Activated CD8-positive, alpha-beta memory T cell treated with anti-CD3 and anti-CD28 coated beads, Interleukin-2, amount 50 U/mL, for 1 hour (primary cell): ENCODE measurements around the gene UNC13C.

Experiments used
- DNase-seq: peaks from one replicate; pipeline ENCODE4 v3.0.0-alpha.2; 2020; ENCODE audit errors: extremely low read depth

UNC13C gene

DNA sequence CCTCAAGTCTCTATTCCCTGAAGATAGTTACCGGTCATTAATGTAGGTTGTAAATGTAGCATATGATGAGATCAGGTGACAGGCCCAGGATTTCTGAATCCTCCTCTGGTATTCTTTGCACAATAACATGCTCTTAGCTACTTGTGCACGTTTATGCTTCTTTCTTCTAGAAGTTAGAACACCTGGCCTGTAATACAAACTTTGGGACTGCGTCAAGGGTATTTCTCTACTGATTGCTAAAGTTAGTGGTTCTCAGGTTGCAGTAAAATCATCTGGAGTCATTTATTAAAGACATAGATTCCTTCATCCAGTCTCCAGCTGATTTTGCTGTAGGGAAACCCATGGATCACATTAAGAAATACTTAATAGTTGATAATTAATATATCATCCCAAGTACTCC is 48.0 kb downstream of the UNC13C start:
- no peak for DNase-seq

DNA sequence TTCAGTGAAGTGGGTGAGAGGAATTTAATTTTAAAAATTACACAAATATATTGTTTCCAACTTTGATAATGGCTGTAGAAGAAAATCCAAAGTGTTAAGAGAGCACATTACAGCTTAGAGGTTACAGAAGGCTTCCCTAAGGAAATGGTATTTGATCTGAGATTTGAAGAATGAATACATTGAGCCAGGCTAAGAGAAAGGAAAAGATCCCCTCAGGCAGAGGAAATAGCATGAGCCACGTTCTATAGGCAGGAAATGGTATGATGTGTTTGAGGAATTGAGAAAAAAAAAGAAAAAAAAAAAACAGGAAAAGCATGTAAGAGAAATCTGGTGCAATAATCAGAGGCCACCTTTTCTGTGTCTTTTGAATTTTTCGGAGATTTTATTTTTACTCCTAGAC is 48.6 kb downstream of the UNC13C start:
- DNase-seq: no peak

DNA sequence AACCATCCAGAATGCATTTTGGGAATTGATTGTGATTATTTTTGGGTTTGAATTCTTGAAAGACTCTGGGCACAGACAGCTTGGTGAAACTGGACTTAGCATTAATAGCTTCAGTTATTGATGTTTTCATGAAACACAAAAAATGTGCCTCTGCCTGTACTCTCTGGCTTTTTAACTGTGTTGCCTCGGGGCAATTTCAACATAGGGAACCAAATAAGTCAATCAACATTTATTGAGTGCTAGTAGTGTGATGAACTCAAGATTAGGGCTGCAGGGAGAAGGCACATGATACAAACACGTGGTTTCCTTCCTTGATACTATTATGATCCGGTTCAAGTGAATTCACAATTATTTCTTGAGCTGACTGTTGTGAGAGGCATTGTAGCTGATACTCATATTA is 50.8 kb downstream of the UNC13C start:
- no peak for DNase-seq

DNA sequence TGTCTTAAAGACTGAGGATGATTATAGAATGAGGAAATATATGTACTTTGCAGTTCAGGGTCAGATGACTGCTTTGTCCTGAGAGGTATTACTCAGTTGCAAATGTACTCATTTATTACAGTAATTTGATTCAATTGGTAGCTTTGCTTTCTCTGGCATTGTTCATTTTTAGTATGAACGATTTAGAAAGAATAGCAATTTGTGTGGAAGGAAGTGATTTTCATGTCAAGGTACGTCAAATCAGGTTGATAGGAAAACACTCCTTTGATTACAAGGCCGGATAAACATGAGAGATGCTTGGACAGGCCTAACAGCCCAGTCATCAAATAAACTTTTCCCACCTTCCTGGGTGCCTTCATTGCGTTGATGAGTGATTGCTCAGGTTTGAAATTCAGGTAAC is 53.8 kb downstream of the UNC13C start:
- DNase-seq: no peak

DNA sequence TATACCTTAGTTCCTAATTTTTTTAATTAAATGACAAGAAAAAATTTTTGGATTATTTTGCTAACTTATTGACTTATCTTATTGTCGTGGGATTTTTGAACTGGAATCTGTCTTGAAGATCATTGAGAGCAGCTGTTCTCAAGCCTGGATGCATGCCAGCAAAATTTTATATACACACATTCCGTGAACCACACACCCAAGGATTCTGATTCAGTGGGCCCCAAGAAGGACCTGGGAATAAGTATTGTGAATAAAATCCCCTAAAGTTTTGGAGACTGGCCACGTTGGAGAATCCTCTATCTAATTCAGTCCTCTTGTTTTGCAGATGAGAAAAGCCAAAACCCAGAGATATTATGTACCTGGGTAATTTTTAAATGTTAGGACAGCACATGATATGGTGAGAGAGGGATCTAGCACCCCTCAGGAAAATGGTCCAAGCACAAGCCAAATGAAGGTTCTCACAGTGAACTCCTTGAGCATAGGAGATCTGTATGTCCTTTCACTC is 55.2 kb downstream of the UNC13C start:
- DNase-seq: no peak

DNA sequence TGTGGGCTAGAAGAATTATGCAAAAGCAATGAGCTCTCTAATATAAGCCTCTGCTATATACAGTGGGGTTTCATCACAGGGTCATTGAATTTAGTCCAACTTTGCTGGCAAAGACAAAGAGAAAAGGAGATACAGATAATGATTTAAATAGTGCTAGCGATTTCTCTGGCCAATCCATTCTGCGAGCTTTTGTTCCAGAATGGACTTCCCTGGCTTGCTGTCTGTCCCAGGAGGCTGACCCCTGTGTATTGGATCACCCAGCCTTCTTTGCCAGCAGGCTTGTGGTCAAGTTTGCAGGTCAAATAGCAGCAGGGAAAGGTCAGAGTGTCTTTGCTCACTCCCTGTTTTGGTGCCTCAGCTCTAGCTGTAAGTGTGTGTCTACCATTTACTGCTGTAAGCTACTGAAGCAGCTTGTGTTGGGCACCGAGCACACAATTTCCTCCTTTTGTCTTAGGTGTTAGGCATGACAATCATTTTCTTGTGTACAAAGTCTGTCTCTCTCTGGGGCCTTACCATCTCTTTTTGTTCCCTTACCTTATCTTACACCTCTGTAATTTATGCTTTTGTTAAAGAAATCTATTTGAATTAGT is 55.7 kb downstream of the UNC13C start:
- no peak for DNase-seq

DNA sequence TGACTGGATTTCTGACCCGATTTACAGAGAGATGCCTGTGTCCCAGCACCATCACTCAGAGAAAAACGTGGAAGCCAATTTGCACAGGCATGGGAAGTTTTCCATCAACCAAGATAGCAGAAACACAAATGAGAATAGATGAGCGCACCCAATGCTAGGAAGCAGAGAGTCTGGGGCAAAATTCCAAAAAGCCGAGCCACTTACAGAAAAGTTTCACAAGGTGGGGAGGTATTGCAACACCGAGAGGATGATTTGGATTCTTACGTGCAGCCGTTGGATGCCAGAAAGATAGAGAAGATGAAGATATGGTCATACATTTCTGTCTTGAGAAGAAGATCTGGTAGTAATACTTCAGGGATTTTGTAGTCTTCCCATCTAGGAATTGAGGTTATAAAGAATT is 57.4 kb downstream of the UNC13C start:
- no peak for DNase-seq

DNA sequence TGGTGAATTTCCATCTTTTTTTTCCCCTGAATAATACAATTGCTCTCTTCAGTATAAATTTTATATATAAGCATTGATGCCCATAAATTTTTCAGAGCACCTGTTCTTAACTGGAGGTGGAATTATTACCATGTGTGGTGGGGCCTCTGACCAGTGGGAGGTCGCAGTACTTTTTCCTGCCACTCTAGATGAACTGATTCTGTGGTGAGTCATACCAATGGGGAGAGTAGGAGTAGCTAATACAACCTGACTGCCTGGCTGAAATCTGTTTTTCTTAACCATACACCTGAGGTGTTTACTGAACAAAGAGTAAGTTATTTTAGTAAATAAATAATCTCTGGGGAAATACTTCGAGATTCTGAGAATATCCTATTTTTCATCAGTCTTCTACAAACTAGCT is 67.2 kb downstream of the UNC13C start:
- no peak for DNase-seq

DNA sequence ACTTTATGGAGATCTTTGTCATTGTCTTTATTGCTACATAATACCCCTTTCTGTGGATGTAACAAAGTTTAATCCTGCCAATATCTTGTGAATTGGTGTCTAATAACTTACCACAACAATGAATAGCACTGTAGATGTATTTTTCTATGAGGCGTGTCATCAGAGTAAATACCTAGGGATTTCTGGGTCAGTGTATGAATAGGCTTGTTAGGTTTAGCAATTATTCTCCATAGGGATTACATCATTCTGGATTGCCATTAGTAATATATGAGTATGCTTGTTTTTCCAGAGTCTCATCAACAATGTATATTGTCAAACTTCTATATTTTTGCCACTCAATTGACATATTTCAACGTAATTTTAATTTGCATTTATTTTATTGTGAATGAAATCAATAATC is 67.9 kb downstream of the UNC13C start:
- no peak for DNase-seq

DNA sequence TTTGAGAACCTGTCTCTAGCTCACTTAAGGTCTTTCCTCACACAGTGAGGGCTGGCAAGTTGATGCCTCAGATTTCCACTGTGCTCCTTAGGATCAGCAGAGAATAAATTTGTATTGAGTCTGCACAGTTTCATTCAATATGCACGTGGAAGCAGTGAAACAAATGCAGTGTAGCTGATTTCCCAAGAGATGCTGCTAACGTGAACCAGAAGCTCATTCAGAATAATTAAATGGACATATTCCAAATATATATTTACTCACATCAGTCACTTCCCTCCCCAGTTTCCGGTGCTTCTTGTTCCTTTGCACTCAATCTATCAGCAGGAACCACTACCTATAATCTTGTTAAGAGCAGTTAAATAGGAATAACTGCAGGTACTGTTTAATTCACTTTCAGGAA is 86.1 kb downstream of the UNC13C start:
- DNase-seq: no peak

DNA sequence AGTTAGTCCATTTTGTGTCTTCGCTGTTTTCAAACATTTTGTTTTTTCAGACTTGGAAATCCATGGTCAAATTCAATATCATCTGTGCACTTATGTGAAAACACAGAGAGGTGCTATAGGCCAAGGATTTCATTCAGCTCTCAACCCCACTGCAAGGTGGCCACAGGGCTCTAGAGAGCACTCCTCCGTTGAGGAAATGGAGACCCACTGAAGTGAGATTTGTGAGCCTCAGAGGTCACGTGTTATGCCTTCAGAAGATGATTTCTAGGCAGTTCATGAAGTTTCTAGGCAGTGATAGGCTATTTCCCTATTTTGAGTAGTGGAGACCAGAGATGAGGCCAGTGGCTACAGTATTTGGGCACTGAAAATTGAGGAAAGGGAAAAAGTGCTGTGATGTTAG is 88.2 kb downstream of the UNC13C start:
- no peak for DNase-seq

DNA sequence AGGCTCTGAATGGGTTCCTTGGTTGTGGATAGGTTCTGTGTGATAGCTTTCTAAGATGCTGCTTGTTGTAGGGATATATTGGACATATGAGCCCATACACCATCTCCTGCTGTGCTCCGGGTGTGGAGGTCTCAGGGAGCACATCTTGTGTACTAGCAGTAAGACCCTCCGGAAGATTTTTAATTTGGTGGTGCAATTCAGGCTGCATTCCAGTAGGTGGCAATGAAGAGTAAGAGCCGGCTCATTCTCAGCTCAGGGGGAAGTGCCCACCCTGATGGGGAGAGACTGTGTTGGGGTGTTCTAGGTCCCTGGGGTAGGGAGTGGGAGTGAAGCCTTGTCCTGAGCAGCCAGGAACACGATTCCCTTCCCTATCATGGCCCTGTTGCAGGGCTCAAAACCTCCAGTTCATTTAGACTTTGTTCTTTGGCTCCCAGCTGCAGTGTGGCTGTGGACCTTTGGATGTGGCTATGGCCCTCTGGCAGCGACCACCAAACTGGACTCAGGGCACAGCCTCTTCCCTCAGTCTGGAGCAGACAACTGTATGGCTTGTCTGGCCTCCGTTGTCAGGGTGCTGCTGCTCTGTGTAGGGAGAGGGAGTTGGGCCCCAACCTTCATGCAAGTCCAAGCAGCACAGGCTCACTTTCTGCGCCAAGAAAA is 104.7 kb downstream of the UNC13C start:
- DNase-seq: no peak

DNA sequence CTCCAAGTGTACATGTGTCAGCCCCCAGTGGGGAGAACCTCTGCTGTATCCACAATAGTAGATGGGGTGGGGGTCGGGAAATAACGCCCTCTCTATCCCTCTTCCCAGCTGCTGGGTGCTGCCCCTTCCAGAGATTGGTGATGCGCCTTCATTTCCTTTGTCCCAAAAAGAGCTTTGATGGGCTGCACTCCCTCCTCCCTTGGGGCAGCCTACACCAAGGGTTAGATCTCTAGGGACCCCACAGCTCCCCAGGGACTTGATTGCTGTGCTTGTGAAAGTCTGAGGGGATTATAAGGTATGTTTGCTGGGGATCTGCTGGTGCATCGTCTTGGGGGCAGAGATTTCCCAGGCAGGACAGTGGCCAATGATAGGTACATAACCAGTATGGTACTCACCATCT is 105.3 kb downstream of the UNC13C start:
- no peak for DNase-seq

DNA sequence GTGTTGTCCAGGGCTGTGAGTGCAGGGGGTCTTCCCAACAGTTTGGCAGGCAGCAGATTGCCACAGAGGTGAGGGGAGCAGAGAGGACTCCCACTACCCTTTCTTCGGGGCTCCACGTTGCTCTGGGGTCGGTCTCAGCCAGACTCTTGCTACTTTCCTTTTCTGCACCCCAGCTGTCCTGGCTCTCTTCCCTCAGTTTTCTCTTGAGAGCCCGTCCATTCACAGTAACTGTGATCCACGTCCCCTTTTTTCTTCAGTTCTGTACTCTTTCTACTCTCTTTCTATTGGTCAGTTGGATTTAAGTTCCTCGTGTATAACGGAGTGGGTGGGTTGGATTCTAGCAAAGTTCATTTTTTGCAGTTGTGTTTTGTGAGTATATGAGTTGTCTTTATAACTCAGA is 105.8 kb downstream of the UNC13C start:
- no peak for DNase-seq

DNA sequence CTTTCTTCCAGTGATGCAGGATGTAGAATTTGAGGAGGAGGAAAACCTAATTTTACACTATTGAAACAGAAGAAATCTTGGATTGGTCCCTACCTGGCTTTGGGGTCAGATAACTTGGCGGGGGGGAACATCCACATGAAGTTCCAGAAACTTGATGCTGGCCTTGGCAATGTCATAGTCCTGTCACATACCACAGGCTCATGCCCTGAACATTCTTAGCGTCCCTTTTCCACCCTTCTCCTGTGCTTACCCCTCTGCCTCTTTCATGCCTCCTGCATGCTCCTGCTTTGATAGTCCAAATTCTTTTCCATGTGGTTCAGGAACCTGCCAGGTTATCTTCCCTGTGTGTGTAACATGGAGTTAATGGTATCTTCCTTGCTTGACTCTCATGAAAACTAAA is 110.6 kb downstream of the UNC13C start:
- DNase-seq: no peak

DNA sequence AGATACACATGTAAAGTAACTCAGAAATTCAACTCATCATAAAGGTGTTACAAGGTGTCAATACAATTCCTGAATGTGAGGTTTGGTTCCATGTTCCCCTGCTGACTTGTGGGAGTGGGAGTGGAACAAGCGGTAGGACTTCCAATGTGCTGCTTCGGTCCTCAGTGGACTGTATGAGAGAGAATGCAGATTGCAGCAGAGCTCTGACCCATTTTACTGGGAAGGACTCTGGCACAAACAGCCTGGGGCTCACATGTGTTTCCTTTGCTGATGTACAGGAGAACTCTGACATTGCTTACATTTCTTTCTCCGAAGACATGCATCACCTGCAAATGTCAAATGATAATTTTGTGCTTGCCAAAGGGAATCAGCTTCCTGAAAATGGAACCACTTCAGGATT is 111.5 kb downstream of the UNC13C start:
- no peak for DNase-seq

DNA sequence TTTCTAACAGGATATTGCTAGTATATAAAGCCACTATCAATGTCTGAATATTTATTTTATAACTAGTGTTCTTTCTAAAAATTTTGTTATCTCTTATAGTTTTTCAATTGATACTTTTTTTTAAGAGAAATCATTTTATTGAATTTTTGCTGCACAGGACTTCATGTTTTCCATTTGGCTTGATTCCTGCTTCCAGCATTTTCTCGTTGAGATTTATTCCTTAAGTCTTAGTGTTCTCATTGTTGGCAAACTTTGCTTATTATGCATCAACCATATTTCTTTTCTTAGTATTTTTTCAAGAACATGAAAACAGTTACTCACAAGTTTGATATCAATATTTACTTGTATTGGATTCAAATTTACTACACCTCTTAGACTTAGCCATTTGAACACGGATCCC is 113.4 kb downstream of the UNC13C start:
- no peak for DNase-seq

DNA sequence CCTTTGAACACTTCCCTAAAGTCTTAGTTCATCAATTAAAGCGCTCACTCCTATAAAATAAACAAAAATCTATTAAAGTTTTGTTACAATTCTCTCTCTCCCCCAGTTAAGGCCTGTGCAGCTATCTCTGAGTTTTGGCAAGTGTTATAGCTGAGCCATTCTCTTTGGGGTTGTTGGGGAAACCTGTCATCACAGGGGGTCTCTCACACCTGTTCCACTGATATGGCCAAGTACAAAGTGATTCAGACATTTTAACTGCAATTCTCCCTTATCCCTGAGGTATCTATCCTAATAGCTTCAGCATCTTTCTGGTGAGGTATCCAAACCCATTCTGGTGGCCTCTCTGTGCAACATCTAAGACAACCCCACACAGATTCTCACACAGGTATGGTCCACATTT is 116.4 kb downstream of the UNC13C start:
- no peak for DNase-seq

DNA sequence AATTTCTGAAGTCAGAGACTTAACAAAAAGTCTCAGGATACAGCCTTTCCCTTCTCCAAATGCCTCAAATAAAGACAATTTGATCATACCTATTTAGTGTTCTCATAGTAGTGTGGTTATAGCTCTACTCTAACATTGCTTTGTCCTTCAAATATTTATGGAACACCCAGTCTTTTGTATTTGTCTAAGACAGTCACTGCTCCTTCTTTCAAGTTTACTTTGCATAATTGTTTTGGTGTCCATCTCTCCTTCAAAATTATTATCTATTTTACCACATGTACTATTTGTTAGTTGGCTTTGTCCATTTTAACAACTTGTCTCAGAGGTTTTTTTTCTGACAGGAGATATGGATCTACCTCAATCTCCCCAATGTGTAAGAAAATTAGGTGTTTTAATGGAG is 118.8 kb downstream of the UNC13C start:
- no peak for DNase-seq

DNA sequence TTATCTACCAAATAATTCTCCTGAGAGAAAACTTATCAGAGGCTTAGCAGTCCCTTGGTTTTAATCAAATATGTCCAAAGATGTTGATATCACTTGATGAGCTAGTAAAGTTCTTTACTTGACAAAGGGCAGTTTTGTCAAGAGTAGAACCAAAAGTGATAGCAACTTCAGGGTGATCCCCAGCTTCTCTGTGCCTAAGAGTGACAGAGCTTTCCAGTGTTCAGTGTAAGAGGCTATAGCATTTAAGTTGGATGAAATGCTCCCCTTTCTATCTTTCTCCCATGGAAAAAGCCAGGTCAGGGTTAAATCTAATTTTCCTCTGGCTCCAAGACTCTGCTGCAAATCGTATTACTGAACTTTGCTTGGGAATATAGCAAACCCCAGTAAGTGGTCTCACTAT is 120.8 kb downstream of the UNC13C start:
- no peak for DNase-seq

DNA sequence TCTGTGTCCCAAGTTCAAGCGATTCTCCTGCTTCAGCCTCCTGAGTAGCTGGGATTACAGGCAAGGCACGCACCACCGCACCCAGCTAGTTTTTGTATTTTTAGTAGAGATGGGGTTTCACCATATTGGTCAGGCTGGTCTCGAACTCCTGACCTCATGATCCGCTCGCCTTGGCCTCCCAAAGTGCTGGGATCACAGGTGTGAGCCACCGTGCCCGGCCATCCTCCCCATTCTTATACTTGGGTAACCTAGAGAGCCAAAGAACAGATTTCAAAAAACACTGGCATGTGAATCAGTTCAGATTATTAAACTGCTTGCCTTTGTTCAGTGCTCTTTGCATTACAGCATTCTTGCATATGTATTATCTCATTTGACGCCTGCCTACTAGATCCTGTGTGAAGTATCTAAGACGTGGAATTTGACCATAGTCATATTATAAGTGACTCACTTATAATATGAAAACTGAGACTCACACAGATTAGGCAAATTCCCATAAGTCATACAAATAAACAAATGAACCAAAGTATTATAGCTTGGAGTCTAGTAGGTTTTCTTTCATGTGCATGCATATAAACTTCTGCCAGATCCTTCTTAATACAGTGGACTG is 123.5 kb downstream of the UNC13C start:
- DNase-seq: no peak

DNA sequence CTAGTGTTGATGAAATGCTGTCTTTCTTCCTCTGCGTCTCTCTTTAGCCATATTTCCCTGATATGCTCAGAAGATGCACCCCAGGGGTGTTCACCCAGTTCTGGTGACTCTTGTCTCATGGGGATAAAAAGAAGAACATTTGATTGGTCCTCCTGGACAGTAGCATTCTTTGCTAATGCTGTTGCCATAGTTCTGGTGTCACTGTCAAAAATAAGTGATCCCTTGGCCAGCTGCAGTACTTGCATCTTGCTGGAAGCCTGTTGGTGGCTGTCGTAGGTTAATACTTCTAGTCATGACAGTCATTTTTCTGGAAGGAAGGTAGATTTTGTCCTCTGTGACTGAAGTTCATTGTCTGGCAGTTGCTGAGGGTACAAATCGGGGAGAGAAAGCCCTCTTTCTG is 124.5 kb downstream of the UNC13C start:
- no peak for DNase-seq

DNA sequence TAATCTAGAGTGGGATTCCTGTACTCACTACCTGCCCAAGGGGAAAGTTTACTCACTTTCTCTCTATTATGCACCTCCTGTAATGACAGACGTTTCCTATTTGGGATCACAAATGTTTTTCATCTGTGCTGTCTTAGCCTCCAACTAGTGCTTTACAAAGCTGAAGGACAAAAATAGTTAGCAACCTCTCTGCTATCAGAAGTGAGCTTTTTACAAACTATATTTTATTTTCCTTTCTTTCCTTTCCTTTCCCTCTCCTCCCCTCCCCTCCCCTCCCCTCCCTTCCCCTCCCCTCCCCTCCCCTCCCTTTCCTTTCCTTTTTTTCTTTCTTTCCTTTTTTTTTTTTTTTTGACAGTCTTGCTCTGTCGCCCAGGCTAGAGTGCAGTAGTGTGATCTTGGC is 130.8 kb downstream of the UNC13C start:
- no peak for DNase-seq

DNA sequence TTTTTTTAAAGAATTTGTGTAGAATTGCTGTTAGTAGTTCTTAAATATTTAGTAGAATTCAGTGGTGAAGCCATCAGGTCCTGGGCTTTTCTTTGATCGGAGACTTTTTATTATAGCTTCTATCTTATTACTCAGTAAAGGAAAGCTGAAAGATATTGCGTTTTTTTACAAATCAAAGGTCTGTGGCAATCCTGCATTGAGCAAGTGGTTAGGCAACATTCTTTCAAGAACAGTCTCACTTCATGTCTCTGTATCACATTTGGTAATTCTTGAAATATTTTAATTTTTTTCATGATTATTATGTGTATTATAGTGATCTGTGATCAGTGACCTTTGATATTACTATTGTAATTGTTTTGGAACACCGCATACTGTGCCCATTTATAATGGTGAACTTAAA is 140.8 kb downstream of the UNC13C start:
- DNase-seq: no peak
